Medulla oblongata (tissue), 1 donor: Measurements from ENCODE around the gene DLG2.
"Not testable (repeated sequence)": the region's sequence is repeated elsewhere in the genome, so short reads cannot be mapped to it uniquely, and the experiment has no call there.

Source experiments
- DNase-seq: peaks from one replicate; pipeline ENCODE4 v3.0.0-alpha.2; 2015; ENCODE audit errors: extremely low spot score

DLG2 gene

DNA sequence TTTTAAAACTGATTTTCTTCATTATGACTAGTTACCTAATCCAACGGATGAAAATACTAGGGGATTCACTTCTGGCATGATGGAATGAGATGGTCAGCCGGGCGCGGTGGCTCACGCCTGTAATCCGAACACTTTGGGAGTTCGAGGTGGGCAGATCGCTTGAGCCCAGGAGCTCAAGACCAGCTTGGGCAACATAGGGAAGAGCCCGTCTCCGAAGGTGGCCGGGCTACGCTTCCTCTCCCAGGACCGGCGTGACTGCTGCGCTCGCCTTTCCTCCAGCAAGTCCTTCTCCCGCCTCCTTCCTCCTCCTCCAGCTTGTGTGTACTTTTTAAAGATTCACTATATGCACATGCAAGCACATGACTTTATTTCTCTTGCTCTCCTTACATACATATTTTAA is 1835.6 kb downstream of the DLG2 start:
- no peak for DNase-seq

DNA sequence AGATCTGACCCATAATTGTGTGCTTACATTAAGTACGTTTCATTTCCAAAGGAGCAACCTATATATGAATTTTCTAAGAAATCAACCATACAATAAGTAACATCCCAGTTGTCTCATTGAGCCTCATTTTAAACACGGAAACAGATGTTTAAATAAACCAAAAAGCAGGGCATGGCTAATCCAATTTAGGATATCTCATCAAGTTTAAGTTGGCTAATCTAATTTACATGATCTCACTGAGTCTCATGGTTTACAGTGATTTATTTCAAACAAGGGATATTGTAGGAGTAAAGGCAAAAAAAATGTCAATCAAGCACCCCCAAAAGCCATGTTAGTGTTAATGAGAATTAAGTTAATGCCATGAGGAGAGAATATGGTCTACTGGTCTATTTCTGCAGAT is 1841.2 kb downstream of the DLG2 start:
- no peak for DNase-seq

DNA sequence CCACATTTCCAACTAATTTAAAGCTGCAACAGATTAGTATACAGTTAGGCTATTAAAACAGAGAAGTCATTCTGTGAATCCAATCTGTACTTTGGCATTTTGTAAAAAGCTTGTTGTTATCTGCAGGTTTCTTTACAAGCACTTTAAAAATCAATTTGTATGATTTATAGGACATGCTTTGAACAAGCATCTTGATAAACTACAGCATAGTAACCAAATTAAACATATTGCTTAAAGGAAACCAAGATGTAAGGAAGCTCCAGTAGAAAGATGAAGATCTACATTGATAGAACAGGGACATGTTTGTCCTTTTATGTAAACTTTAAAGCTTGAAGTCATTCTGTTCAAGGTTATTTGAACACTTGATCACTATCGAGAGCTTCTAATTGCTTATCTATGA is 1842.7 kb downstream of the DLG2 start:
- no peak for DNase-seq

DNA sequence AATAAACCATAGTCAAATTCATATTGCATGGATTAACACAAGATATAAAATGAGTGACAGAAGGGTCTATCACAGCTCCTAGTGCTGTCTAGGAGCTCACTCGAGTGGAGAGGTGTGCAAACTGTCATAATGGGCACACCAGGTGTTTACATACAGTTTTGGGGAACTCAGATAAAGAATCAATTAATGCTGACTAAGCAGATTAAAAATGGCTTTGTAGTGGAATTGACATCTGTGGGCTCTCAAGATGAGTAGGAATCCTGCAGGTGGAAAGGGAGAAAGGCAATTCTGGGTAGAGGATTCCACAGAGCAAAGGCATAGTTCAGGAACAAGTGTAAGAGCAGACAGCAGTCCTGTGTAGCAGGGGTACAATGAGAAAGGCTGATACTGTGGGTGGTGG is 1844.8 kb downstream of the DLG2 start:
- DNase-seq: no peak

DNA sequence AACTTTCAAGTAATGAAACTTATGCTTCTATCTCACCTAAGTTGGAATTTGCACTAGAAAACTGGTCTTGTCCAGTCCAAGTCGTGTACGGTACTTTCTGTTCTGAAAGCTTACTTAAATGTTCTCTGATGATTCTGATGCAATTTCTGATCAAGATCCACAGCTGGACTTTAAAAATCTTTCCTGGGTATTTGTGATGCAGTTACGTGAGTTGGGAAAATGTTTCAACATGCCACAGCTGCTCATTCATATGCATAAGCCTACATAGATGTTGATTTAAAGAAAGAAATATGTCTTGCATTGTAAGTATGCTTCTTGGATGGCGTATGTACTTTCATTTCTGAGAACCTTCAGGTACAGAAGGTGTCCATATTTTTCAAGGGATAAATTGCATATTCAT is 1847.3 kb downstream of the DLG2 start:
- DNase-seq: no peak

DNA sequence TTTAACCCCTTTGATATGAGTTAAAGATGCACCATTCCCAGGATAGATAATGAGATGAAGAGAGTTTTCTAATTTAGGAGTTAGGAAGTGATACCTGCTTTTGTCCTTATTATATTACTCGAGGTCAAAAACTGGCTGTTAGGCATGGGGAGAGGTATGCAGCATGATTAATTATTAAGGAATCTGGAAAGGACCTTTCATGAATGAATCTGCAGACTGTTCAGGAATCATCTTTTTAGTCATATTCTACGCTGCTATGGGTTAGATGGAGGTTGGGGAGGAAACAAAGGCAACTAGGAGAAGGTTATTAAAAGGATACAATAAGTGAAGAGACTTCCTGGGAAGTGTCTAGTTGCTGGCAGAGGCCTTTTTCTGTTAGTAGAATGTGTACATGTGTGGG is 1848.5 kb downstream of the DLG2 start:
- no peak for DNase-seq

DNA sequence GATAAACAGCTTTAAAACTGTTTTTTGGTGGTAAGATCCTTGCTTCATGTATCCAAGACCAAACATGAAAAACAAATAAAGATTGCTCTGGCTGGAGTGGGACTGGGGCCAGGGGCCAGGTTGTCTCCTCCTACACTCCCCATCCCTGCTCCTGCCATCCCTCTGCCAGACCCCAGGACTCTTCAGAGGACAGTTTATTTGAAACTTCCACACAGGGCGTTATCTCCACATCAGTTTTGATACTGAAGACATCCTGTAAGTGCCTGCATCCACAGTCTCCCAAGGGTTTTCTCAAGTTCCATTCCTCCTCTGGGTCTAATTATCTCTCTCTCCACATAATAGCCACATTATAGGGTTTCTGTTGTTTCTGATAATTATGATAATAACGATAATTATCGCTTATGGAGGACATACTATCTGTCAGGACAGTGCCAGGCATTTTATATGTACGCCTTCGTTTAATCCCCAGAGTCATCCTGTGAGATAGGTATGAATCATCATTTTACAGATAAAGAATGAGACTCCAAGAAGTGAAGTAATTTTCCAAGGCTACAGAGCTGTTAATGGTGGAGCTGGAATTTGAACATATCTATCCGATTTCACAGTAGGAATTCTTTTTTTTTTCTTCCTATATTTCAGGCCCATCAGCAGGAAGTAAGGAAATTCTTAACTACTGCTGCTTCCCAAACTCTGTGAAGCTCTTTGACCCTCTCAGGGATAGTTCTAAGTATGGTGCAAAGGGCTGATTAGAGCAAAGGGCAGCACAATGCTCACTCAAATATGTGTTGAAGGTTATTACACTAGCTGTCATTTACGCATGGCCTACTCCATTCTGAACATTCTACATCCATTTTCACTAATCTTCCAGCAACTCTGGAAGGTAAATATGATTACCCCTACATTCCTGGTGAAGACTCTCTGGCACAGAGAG is 1852.9 kb downstream of the DLG2 start:
- DNase-seq: no peak

- DNase-seq: no peak
These were observed 1858.7 kb downstream of the DLG2 start for GRCh38 chr11:83768489-83768888.

DNA sequence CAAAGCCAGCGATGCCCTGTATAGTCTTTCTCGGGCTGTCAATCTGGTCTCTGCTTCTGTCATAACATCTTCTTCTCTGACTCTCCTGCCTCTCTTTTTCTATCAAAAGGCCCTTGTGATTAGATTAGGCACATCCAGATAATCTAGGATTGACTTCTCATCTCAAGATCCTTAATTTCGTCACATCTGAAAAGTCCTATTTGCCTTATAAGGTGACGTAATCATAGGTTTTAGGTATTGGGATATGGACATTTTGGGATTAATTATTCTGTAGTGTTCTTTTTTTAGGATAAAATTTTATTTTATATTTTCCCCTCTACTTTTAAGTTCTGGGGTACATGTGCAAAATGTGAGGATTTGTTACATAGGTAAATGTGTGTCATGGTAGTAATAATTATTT is 1860.2 kb downstream of the DLG2 start:
- DNase-seq: no peak

- no peak for DNase-seq
These were observed 1862.5 kb downstream of the DLG2 start for GRCh38 chr11:83764643-83765042.

- DNase-seq: no peak
These were observed 1866.2 kb downstream of the DLG2 start for GRCh38 chr11:83760932-83761331.

GRCh38 chr11:83759148-83759547 is 1868.0 kb downstream of the DLG2 start:
- DNase-seq: no peak

DNA sequence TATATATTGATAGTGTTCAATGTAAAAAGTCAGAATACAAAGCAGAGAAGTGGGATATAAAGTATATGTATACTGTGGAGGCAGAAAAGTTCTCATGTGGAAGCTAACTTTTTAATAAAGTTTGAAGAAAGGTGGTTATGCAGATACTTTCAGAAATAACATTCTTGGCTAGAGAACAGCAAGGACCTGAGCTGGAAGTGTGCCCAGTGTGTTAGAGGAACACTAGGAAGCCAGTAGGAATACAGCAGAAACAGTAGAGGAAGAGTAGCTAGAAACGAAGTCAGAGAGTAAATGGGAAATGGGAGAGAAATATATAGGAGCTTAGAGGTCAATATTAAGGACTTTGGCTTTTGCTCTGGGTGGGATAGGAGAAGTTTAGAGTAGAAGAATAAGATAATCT is 1876.1 kb downstream of the DLG2 start:
- DNase-seq: no peak

DNA sequence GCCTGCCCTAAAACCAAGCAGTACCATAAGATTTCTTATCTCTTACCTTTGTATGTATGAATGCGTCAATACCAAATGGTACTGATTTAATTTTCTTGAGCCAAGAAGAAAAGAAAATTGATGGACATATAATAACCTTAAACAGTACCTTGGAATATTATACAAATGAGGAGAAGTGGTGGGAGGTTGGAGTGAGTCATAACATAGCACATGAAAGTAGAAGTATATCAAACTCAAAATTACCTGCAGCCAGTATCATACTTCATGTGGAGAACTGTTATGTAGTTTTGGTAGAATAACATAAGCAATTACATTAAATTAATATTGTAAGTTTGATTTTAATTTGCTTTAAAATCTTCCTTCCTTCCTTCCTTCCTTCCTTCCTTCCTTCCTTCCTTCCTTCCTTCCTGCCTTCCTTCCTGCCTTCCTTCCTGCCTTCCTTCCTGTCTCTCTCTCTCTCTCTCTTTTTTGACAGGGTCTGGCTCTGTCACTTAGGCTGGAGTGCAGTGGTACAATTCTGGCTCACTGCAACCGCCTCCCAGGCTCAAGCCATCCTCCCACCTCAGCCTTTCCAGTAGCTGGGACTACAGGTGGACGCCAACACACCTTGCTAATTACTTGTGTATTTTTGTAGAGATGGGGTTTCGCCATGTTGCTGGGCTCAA is 1880.1 kb downstream of the DLG2 start:
- no peak for DNase-seq

DNA sequence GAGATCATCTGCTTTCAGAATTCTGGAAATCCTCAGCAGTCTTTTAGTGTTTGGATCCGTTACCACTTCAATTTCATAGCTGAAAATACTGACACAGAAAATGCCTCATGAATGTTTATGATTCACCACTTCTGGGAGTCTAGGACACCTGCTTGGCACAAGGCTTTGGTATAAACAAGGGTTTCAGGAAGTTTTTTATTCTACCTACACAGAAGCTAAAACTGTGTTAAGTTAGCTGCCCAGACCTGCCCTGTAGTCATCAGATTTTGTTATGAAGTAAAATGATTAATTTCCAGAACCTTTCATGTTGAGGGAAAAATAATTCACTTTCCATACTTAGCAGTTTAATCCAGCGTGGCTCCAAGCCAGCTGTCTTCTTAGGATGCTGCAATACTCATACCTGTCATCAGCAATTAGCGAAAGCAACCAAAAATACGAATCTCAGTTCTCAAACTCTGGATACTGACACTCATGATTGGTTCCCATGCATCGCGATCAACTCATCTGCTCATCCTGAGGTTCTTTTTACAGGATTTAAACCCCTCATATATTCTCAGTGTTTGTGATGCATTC is 1882.4 kb downstream of the DLG2 start:
- no peak for DNase-seq

- DNase-seq: no peak
These were observed 1890.5 kb downstream of the DLG2 start for GRCh38 chr11:83736684-83737083.

GRCh38 chr11:83734120-83734519 is 1893.0 kb downstream of the DLG2 start:
- DNase-seq: no peak

GRCh38 chr11:83731288-83731687 is 1895.9 kb downstream of the DLG2 start:
- DNase-seq: not testable (repeated sequence)

GRCh38 chr11:83728281-83728680 is 1898.9 kb downstream of the DLG2 start:
- peak; percentile 37 for DNase-seq

GRCh38 chr11:83727251-83727650 is 1899.9 kb downstream of the DLG2 start:
- DNase-seq: no peak

DNA sequence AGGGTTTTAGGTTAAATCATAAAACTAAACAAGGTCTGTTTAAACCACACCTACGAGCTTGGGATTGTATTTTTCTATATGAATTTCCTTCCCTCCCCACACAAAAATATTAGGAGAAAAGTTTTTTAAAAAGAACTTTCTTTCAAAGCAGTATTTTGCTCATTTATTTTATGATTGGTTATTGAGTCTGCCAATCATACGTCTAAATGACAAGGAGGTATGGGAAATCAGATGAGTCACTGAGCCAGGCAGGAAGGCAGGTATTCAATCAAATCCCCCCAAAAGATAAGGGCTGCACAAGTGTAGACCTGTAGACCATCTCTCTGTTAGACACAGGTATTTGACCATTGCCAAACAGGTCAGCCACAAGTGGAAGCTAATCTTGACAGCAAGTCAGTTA is 1900.8 kb downstream of the DLG2 start:
- no peak for DNase-seq

DNA sequence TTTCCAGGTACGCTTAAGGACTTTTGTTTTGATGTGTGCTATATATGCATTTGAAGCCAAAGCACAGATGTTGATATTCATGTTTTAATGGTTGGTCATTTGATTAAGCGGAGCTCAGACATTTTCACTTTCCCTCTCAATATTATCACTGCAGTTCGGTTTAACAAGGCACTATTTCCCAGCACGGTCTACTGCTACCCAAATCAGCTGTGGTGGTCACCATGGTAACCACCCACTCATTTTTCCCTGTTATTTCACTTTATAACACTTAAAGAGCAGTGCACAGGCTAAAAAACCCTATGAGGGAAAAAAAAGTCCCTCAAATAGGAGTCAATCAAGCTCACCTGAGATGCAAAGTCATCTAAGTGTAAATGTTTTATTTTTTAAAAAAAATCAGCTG is 1901.4 kb downstream of the DLG2 start:
- no peak for DNase-seq

GRCh38 chr11:83725269-83725560 is 1901.9 kb downstream of the DLG2 start:
- no peak for DNase-seq
